Bronchial epithelial cell (primary cell): ENCODE measurements around the gene MPP2. TPM values are rescaled to one million over a fixed set of nuclear protein-coding genes. Genes with fewer than 3 reads are reported as not detected.

Source experiments
- DNase-seq: peaks from one replicate; pipeline ENCODE4 v3.0.0-alpha.2; 2010; ENCODE audit warnings: low read depth
- FAIRE-seq: peaks from 2 replicates; lab custom pipeline; 2011; peaks lifted over from hg19 to GRCh38; lab: Jason Lieb, UNC
- H3K27me3 ChIP-seq: 2 replicates; pipeline ENCODE4 v1.5.1; 2011; ENCODE audit warnings: low read length; ENCODE audit not compliant: control insufficient read depth, insufficient read depth
- H3K36me3 ChIP-seq: 2 replicates; pipeline ENCODE4 v1.5.1; 2011; ENCODE audit warnings: low read length; ENCODE audit not compliant: control insufficient read depth, insufficient read depth
- H3K4me3 ChIP-seq: 2 replicates; pipeline ENCODE4 v1.5.1; 2011; ENCODE audit warnings: mild to moderate bottlenecking, low read depth, low read length, control low read depth
- total RNA-seq: library from RNA; depleted of rRNA; stranded (reverse); fragments of >200 nt; gene quantifications from 2 replicates; pipeline ENCODE4 v1.2.1, GENCODE V29; 2014
- TF ChIP-seq, protein P1 (sequence below): IDR thresholded peaks from 2 replicates; pipeline ENCODE4 v1.5.1; 2011; ENCODE audit warnings: mild to moderate bottlenecking, moderate library complexity, low read length, control low read depth, inconsistent platforms; ENCODE audit not compliant: insufficient read depth, severe bottlenecking

MPP2 gene, protein sequence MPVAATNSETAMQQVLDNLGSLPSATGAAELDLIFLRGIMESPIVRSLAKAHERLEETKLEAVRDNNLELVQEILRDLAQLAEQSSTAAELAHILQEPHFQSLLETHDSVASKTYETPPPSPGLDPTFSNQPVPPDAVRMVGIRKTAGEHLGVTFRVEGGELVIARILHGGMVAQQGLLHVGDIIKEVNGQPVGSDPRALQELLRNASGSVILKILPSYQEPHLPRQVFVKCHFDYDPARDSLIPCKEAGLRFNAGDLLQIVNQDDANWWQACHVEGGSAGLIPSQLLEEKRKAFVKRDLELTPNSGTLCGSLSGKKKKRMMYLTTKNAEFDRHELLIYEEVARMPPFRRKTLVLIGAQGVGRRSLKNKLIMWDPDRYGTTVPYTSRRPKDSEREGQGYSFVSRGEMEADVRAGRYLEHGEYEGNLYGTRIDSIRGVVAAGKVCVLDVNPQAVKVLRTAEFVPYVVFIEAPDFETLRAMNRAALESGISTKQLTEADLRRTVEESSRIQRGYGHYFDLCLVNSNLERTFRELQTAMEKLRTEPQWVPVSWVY
- total RNA-seq = 0.13 and 0.26 TPM in 2 replicates

DNA sequence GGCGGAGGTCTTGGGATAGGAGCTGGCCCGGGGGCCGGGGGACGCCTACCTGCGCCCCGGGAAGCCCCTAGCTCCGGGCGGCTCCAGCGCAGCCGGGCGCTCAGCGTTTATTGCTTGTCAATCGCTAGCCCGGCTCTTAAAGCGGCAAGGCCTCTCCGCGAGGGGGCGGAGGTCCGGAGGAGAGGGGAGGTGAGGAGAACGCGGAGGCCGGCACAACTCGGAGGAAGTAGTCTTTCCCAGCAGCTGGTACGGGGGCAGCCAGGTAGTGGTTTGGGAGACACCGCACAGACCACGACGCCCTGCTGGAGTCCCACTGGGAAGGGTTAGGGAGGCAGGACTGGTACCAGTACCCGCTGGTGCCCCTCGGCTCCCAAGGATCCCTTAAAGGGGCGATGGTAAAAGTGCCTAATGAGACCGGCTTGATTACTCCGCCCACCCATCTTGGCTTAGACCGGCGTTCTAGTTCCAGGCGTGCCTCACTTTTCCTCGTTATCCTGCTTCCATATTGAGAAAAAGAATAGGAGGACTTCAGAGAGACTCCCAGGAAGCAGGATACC, at the start of gene MPP2:
TSS of gene MPP2 (minus strand) at position 112 of the 557 bp plus-strand sequence. CDS start 3,076 bp downstream, outside the sequence.
- DNase-seq = peak; percentile 43
- peak within 1 kb of the TSS; percentile 37 for H3K4me3 ChIP-seq
- peaks cover 21% of the 10 kb centered on the region for H3K27me3 ChIP-seq
- no peaks in the 10 kb centered on the region for H3K36me3 ChIP-seq
- FAIRE-seq = no peak
- TF ChIP-seq, protein P1, sequence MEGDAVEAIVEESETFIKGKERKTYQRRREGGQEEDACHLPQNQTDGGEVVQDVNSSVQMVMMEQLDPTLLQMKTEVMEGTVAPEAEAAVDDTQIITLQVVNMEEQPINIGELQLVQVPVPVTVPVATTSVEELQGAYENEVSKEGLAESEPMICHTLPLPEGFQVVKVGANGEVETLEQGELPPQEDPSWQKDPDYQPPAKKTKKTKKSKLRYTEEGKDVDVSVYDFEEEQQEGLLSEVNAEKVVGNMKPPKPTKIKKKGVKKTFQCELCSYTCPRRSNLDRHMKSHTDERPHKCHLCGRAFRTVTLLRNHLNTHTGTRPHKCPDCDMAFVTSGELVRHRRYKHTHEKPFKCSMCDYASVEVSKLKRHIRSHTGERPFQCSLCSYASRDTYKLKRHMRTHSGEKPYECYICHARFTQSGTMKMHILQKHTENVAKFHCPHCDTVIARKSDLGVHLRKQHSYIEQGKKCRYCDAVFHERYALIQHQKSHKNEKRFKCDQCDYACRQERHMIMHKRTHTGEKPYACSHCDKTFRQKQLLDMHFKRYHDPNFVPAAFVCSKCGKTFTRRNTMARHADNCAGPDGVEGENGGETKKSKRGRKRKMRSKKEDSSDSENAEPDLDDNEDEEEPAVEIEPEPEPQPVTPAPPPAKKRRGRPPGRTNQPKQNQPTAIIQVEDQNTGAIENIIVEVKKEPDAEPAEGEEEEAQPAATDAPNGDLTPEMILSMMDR = peak; percentile 24

DNA sequence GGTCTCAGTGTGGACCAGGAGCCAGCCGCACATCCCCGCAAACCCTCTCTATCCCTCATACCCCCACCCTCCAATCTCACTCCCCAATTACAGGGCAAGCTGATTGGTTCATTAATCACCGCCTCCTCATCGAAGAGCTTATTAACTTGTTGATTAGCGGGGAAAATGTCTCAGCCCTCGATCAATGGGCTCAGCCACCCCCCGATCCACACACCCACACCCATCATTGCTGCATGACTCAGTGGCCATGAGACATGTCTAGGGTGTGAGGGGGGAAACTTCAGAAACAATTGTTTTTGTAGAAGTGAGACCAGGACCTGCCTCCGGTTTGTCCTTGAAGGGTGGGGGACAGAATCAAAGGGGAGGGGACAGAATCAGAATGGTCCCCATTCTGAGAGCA, 48.9 kb upstream of the MPP2 start:
- FAIRE-seq (no peak), DNase-seq (no peak)
- H3K27me3 ChIP-seq = peaks cover 26% of the 10 kb centered on the region
- no peaks in the 10 kb centered on the region for H3K36me3 ChIP-seq
- TF ChIP-seq, protein P1 = no peak
- no peak overlapping the region for H3K4me3 ChIP-seq

DNA sequence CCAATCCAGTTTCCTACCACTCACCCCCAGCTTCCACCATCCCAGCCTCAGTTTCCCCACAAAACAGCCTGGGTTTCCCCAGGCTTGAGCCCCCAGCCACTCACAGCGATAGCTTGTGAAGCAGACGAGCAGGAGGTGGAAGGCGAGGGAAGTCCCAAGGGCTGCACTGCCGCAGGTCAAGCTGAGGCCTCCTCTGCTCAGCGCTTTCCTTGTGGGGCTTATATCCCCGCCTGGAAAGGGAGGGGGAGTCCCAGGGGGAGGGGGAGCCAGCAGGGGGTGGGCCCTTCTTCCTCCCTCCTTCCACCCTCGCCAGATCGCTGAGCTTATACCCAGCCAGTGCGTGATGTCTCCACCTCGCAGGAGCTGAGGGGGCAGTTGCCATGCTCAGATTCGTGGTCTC, 46.4 kb upstream of the MPP2 start, which contains the start of gene PYY:
TSS of gene PYY (minus strand) at position 195 of the 400 bp plus-strand sequence. CDS start 457 bp downstream, outside the sequence.
- peaks cover 30% of the 10 kb centered on the region for H3K27me3 ChIP-seq
- TF ChIP-seq, protein P1 = no peak

DNA sequence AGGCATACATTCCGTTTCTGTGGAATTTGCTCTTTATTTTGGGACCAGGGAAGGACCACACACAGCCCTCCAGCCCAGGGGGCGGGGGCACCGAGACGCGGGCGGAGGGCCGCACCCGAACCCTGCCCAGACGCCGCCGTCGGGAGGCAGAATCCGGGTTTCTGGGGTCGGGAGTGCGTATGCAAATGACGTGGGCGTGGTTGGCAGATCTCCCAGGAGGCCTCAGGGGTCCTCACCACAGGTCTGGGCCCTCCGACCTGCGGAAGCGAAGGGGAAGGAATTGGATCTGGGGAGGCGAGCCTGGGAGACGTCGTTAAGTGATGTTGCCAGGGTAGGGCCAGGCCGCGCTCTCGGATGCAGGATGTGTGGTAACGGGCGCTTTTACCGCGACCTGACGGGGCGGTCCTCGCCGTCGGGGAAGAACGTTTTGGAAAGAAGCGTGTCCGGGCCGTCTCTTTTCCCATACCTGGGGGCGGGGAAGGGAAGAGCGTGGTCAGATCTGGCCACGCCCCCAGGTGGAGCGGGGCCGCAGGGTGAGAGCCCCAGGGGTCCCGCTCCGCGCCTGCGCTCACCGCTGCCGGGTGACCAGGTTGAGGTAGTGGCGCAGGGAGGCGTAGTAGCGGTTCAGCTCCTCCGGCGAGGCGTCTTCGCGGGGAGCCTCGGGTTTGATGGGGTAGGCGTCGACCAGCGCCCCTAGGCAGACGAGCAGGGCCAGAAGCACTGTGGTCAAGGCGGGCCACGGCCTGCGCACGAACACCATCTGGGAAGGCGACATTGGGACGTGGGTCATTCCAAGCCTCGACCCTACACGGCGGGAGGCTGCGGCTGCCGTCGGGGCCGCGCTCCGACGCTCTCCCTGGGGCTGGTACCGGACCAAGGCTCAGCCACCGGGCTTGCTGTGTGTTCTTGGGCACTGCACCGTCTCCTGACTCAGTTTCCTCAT, 45.7 kb upstream of the MPP2 start:
- Histone ChIP-seq H3K36me3 (no peaks in the 10 kb centered on the region), H3K4me3 (no peak overlapping the region), H3K27me3 (peaks cover 30% of the 10 kb centered on the region)
- FAIRE-seq (no peak), DNase-seq (no peak)
- TF ChIP-seq, protein P1 = no peak

More for the DNA sequence above, 46.4 kb upstream of the MPP2 start, which contains the start of gene PYY:
- Histone ChIP-seq H3K4me3 (no peak within 1 kb of the TSS), H3K36me3 (no peaks in the 10 kb centered on the region)
- no peak for FAIRE-seq
- DNase-seq = no peak

DNA sequence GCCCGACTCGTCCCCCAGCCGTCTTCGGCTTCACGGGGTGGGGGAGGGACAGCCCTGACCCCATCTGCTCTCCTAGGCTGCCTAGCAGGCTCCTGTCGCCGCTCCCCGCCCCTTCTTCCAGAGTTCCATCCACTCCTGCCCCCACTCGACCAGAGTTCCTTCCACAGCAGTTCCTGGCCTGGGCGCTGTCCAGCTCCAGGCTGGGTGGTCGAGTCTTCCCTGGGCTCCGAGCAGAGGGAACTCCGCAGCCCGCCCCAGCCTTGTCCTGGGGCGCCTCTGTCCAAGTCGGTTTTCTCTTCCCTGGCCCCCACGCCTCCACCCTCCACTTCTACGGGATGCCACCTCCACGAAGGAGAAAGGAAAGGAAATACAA, 45.0 kb upstream of the MPP2 start:
- no peak overlapping the region for H3K4me3 ChIP-seq
- DNase-seq (no peak), FAIRE-seq (no peak)
- TF ChIP-seq, protein P1 = no peak
- no peaks in the 10 kb centered on the region for H3K36me3 ChIP-seq
- H3K27me3 ChIP-seq = peaks cover 30% of the 10 kb centered on the region
